Activated CD4-positive, alpha-beta T cell treated with anti-CD3 and anti-CD28 coated beads for 4 hours (primary cell): ENCODE results near the gene RNU5B-1.

ENCODE experiments used
- DNase-seq, 2 donors: peaks; one replicate each; pipeline ENCODE4 v3.0.0-alpha.2; 2020

RNU5B-1 gene

DNA sequence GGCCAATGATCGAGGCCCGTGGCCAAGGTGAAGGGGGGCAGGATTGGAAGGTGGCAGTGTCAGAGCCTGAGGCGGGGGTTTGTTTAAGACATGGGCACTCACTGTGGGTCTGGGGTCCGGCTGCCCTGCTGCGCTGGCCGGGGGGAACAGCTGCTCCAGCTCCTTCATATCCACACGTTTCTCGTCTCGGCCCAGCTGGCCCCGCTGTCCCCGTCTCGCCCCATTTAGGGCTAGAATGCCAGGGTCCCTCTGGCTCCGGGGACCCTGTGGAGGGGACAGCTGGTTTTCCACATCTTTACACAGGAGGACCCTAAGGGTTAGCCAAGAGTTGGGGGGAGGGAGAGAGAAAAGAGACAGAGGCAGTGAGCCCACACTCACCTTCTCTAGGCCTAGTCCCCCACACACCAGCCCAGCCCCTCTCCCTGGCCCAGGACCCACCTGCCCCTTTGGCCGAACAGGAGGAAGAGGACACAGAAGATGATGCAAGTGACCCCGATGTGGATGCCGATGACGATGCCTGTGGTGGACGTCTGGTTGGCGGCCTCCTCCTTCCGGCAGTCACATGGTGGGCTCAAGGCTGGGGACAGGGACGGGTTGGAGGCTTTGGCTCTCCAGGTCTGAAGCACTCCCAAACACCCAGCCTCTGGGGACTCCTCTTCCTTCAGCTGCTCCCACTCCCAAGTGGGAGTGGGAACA, 25.0 kb downstream of the RNU5B-1 start:
- no peak for DNase-seq

DNA sequence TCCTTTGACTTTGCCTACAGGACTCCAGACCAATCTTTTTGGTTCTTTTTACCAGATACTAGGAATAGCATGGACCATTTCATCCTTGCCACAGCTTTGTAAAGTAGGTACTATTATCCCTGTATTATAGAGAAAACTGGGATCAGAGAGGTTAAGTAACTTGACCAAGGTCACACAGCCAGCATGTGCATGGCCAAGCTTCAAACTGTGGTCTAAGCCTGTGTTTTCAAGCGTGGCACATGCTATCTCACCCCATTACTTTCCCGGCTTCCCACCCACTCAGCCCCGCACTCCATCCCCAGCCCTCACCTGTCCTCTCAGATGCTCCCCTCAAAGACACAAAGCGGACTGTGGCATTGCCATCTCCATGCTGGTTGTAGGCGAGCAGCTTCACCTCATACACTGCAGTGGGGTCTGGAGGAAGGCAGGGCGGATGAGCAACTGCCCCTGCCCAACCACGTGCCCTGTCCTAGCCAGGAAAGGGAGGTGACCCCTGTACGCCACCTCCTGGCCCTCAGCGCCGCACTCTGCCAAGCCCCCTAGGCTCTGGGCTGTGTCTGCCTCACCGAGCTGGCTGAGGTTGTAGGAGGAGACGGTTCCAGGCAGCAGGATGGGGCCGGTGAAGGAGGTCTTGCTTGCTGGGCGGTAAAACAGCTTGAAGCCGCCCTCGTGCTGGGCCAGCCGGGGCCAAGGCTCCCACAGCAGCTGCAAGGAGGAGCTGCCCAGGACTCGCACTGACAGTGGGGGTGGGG, 25.7 kb downstream of the RNU5B-1 start:
- no peak for DNase-seq

DNA sequence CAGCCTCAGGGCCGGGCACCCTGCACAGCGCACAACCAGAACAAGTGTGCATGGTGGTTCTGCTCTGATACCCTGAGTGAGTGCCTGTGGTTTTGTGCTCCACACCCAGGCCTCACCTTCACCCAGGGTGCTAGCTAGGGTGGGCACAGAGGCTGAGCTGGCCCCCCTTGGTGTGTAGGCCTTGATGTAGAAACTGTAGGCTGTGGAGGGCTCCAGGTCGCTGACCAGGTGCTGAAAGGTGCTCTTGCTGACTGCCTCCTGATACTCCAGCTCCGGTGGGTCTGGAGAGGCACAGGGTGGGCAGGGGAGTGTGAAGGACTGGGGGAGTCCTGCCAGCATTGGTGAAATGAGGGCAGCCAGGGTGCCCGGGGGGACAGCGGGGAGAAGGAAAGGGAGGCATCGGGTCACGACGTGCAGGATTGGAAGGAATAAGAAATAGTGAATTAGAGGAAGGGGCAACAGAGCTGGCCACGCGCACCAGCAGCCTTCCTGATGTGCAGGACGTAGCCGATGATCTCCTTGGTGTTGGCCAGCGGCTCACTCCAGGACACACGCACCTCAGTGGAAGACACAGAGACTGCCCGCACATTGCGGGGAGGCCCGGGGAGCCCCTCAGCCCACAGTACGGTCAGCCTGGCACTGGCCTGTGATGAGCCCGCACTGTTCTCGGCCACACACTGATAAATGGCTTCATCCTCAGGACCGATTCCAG, 26.6 kb downstream of the RNU5B-1 start:
- no peak for DNase-seq

DNA sequence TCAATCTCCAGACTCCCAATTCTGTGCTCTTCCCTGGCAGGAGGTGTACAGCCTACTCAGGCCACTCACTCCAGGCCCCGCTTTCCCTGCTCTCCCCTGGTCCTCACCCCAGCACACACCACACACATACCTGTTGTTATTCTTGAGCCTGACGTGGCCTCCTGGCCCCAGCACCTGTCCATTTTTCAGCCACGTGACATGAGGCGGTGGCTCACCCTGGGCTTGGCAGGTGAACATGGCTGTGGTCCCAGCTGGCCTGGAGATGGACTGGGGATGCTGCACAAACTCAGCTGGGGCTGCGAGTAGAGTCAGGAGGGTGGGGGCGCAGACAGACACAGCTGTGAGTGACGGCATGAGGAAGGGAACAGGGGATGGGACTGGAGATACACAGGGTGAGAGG, 27.3 kb downstream of the RNU5B-1 start:
- no peak for DNase-seq

DNA sequence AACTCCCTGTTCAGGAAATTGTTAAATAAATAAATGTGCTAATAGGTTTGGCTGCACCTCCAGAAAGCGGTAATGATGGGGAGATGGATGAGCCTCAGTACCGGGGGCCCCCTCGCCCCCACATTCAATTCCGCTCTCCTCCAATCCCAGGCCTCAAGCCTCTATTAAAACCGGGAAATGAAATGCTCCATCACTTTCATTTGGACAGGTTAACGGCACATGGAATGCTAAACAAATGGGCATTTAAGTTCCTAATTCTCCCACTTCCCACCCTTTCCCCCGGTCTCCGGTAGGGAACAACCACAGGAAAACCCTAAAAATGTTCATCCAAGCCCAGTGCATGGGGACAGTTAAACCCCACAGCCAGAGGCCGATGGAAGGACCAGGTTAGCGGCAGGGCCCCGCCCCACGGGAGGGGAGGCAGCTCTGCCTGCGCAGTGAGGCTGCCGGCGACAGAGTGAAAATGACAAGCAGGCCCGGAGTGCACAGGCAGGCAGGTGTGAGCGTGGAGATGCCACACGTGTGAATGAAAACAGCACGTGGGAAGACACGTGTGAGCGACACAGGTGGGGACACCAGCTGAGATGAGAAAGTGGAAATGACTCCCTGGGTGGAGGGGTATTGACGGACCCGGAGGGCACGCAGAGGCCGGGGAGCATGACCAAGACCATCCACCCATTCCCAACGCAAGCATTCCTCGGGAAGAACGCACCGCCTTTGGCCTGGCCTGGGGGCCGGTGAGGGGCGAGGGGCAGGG, 28.1 kb downstream of the RNU5B-1 start:
- no peak for DNase-seq

DNA sequence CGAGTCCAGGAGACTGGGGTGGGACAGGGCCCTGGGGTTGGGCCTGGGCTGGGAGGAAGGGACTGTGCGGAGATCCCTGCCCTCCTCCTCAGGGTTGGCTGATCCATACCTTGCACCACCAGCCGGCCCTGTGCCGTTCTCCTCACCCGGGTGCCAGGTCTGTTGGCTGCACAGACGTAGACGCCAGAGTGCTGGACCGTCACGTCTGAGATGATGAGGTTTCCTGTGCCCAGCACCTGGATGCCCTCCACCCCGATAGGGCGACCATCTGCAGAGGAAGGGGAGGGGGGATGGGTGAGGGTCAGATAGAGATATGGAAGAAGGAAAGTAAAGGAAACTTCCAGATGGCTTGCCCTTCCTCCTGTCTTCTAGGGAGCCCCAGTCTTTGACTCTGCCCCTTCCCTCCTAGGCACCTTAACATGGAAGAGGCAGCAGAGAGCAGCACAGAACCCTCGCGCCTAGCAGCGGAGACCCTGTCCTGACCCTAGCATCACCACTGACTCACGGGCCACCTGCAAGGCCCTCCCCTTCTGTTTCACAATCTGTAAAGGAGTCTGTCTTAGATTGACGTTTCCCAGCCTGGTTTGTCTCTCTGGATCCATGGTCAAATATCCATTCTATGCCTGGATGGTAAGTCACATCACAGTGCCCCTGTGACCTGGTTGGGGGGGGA, 28.8 kb downstream of the RNU5B-1 start:
- DNase-seq = no peak

DNA sequence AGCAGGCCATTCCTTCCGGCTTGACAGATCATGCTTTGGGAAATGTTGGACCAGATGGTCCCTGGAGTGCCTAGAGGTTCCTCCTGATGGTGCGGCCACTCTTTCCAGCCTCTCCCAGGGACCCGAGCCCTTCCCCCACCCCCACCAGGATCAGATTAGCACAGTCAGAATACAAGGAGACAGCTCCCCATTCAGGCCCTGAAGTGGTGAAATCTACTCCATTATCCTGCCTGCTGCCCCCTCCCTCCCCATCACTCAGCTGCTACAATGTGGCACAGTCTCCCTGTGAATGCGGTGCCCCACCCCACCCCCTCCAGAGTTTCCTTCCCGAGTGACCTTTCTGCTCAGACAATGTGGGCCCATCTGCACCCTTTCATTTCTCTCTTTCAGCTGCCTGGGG, 29.4 kb downstream of the RNU5B-1 start:
- no peak for DNase-seq

DNA sequence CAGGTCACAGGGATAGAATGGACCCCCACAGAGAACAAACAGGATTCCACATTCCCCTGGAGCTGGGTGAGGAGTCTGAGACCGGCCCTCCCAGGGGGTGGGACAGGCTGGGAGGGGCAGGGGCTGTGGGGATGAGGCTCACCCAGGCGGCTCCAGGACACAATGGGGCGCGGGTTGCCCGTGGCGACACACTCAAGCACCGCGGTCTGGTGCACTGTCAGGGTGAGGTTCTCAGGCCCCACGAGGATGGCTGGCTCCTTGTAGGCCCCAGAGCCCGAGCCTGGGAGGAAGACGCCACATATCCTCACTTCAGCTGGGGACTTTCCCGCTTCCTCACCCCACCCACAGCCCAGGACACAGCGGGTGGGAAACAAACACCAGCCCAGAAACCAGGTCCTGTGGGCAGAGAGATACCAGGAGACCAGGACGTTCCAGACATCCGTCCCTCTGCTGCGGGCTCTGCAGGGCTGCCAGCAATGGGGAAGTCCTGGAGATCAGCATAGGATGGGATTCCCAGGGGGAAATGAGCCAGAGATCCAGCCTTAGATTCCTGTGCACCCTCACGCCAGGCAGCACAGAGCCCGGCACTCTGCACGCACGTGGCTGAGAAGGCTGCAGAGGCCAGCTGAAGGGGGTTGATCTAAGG, 30.2 kb downstream of the RNU5B-1 start:
- no peak for DNase-seq

DNA sequence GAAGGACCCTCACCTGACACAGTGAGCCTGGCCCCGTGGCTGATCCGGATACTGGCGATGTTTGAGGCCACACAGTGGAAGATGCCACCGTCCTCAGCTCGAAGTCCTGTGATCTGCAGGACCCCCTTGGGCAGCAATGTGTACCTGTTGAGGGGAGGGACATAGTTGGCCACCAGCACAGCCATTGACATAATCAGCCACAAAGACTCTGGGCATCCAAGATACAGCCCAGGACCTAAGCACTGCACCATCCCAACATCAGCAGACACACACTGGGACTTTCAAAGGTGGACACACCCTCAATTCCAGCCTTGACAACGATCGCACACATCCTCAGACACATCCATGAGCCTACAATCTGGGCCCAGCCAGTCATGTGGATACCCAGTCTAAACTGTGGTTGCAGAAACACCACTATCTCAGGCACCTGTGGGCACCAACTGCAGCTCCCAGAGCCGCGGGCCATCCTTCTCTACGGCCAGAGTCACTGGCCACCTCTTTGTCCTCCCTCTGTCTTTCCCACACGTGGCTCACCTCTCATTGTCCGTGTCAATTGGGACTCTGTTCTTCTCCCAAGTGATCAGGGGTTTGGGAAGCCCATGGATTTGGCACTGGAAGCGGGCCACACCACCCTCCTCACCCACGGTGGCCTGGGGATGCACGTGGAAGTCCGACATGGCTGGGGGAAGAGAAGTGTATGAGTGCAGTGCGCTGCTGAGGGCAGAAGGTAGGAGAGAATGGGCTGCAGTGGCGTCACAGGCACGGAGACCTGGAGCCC, 31.0 kb downstream of the RNU5B-1 start:
- DNase-seq = no peak

DNA sequence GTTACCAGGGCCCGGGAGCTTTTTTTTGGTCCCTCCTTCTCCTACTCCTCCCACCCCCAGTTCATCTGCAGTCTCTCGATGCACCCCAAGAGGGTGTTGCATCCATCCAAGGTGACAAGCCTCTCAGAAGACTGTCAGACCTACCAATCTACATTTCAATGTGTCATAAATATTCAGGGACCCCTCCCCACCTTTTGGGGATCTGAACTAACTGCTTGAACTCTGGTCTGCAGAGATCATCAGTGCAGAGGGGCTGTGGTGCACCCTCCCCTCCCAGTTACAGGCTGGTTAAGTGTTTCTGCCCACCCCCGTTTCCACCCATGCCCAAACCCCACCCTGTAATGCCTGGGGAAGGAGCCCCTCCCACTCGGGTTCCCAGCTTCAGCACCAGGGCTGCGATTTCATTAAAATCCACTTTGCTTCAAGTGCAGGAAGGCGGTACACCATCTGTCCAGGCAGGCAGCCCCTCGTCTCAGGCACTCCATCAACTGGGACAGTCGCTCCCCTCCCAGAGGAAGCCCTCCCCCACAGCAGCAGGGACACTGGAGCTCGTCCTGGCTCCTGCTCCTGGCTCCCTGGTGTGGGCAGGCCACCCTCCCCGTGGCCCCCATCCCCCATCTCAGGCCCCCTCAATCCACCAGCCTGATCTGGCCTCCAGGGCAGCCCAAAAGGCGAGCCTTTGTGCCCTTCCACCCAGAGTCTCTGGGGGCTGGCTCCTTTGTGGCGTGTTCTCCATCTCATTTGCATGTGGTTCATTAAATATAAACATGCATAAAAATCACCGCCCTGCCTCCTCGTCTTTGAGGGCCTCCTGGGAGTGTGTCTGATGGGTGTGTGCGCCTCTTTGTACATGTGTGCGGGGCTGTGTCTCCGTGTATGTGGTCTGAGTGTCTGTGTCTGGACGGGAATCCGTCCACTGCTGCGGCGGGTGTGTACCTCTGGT, 32.3 kb downstream of the RNU5B-1 start:
- DNase-seq = no peak

DNA sequence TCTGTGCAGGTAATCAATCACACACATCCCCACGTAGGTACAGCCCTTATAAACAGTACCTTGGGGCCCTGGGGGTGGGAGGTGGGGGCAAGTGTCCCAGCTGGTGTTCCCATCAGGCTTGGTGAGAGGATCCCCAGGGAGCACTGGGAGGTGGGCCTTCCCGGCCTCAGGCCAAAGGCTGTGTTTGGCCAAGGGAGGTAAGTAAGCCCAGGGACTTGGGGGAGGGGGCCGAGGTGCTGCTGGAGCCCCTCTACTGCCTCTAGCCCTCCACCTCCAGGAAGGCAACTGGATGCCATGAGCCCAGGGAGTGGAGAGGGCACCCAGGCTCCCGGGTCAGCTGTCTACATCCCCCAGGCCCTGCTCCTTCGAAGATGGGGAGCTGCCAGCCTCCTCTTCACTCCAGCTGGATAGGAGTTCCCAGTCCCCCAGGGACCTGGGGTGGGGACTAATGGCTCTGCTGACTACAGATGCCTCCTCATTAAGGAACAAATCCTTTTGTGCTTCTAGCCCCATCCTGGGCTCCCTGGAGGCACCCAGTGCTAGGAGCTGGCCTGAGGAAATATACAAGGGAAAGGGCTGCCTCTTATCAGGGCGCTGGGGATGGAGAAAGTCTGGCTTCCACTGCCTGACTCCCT, 33.1 kb downstream of the RNU5B-1 start:
- no peak for DNase-seq

DNA sequence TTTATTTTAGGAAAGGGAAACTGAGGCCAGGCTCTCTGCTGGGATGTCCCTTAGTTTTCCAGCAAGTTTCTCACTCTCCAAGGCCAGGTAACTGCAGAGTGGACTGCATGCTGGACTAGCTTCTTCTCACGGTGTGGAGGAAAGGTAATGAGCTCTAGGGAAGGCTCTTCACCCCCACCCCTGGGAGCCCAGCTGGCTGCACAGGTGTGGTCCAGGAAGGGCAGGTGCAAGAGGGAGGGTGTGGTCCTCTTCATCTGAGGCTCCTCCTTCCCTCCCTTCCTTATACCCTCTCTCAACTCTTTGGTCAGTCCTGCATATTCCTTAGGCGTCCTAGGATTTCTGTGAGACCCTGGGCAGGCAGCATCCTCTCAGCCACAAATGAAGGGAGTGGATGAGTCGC, 33.9 kb downstream of the RNU5B-1 start:
- no peak for DNase-seq

DNA sequence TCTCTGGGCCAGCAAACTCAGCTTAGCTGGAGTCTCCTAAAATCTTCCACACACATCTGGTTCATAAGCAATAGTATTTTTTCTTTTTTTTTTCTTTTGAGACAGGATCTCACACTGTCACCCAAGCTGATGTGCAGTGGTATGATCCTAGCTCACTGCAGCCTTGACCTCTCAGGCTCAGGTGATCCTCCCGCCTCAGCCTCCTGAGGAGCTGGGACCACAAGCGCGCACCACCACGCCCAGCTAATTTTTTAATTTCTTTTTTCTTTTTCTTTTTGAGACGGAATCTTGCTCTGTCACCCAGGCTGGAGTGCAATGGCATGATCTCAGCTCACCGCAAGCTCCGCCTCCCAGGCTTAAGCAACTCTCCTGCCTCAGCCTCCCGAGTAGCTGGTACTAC, 34.3 kb downstream of the RNU5B-1 start:
- DNase-seq = no peak

DNA sequence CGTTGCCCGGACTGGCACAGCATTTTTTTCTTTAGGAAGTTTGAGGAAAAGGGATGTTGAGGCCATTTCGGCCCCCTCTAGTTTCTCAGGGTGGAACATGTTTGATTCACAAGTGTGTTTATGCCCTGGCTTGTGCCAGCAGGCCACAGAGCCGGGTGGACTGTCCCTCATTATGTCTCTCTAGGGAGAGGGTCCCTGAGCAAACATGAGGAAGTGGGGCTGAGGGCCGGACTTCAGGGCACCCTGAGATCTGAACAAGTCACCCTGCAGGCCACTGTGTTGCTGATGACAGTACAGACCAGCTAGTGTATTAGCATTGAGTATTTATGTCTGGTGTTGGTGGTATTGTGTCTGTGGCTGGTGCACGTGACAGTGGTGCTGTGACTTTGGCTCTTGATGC, 34.9 kb downstream of the RNU5B-1 start:
- no peak for DNase-seq

DNA sequence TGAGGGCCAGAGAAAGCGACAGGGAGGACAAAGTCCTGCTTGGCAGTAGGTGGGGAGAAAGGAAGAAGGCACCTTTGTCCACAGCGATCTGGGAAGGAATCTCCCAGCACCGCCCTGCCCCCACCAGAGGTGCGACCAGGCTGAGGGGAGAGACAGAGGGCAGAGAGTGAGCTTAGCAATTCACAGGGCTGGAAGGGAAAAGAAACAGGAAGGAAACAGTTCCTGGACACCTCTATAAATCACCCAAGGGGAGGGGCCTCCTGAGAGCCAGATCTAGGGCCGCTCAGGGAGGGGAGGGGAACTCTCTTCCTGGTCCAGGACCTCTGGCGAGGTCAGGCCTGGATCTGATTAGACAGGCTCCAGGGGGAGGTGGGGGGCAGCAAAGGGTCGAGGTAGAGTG, 35.4 kb downstream of the RNU5B-1 start:
- DNase-seq = no peak

DNA sequence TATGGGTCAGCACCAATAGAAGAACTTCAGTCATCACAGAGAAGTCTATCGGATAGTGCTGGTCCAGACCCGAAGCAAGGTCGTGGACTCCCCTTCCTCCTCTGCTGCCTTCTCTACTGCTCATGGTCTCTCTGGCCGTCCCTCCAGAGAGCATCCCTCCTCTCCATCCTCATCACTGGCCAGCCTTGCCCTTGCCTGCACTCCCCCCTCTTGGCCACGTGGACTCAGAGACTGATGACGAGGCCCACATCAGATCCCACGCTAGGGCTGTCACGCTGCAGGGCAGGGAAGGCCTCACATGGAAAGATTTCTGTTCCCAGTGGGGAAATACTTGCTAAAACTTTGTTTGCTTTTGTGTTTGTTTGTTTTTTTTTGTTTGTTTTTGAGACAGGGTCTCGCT, 38.0 kb downstream of the RNU5B-1 start:
- DNase-seq = no peak

DNA sequence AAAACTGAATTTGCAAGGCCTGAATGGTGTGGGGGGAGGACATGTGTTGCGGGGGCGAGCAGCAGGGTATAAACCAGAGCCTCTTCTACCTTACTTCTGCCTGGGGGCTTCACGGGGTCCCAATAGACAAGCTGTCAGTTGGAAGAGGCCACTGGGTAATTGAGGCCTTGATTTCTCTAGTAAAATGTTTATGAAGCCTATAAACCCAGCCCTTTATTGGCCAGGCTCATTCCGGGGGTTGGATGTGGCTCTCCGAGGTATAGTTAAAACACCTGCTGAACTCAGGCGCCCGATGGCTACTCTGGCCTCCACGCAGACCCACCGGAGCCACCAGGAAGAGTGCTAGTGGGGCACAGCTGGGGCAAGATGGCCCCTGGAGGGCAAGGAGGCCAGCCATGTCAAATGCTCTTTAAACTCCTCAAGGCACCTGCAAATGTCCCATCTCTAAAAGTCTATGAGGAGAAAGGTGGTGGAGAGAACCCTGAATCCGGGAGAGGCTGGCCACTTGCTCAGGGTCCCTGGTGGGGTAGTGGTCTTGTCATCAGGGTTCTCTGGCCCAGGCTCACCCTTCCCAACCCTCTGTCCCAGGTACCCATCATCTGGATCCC, 39.0 kb downstream of the RNU5B-1 start:
- no peak for DNase-seq

DNA sequence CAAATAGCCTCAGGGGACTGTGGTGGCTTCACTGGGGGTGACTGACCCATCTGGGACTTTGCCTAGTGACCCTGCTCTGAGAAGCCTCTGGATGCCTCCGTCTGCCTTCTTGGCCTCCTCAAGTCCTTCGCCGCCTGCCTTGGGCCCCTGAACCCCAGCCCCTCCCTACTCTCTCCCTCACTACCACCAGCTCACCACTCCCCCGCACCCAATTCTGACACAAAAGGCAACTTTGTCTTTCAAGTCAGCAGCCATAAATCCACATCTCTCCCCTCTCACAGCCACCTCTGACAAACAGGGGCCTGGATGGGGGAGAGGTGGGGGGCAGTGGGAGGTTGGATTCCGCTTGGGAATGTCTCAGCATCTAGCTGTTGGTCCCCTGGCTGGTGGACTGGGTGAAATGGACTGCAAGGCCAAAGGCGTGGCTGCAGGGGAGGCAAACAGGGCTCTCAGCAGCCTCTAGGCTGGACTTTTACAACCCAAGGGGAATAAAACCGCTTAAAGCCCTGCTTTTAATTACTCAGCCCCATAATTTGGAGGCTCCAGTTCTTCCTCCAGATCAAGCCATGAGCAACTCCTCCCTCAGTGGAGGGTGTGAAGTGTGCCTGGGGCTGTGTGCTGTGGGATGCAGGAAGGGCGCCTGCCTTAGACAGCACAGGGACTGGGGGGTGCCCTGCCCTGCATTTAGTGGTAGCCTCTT, 39.9 kb downstream of the RNU5B-1 start:
- DNase-seq = no peak

DNA sequence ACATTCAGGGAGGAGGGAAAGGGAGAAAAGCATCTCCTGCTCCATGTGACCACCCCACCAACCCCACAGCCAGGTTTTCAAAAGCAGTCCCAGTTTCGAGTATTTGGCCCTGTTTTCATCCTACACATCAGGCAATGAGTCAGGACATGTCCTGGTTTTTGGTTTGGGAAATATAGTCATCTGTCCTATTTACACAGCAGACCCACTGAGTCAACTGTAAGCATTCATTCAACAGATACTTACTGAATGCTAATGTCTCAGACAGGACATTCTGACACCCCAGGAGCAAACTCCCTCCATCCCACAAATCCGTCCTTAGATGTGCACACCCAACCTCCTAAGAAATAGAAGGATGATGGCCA, 40.4 kb downstream of the RNU5B-1 start:
- no peak for DNase-seq
